Motor neuron (in vitro differentiated cells): ENCODE measurements around the gene BAG1. TPM values are rescaled to one million over a fixed set of nuclear protein-coding genes. Genes with fewer than 3 reads are reported as not detected.
A peak's percentile ranks its signal among the peaks of the same experiment; 100 is the strongest.

Source experiments
- ATAC-seq, 8 experiments: fragments of 200-7000 bp; cut with Tn5 transposase; replicated peaks in 6 of 8; 2 replicates each; pipeline ENCODE4 v1.8.0; 2021; ENCODE audit warnings: mild to moderate bottlenecking in 8 of 8, moderate library complexity in 8 of 8
- H3K27ac ChIP-seq, 2 donors: fragments of 250-450 bp; sonication (Bioruptor Pico); 2 replicates each; pipeline ENCODE4 v1.9.0; 2021; ENCODE audit warnings: antibody characterized with exemption in 2 of 2, mild to moderate bottlenecking in 2 of 2, moderate library complexity in 1 of 2
- H3K4me1 ChIP-seq, 2 donors: fragments of 250-450 bp; sonication (Bioruptor Pico); replicated peaks in 1 of 2; 2 replicates each; pipeline ENCODE4 v1.6.1; 2021; ENCODE audit warnings: antibody characterized with exemption in 2 of 2, mild to moderate bottlenecking in 2 of 2, moderate library complexity in 1 of 2
- H3K4me3 ChIP-seq, 5 donors: fragments of 250-450 bp; sonication (Bioruptor Pico); 2 replicates each; pipeline ENCODE4 v1.9.0; 2021; ENCODE audit warnings: antibody characterized with exemption in 5 of 5, mild to moderate bottlenecking in 5 of 5, moderate library complexity in 4 of 5
- whole genome bisulfite sequencing, 10 experiments: fragments of 450-650 bp; shearing (Covaris generic); methylation state at CpG; one replicate each; pipeline ENCODE4 v1.0.0; 2022; 5-methylcytosine and 5-hydroxymethylcytosine counted together
- in situ Hi-C, 9 experiments: fragments of 400-800 bp; cut with MboI; loops; one replicate each; pipeline ENCODE4 v1.15.0; 2021; ENCODE audit warnings: low sequenced_read_pairs in 9 of 9, low pct_unique_long_range_greater_than_20kb in 2 of 9; ENCODE audit not compliant: unreplicated experiment in 9 of 9
- total RNA-seq, 8 experiments: library from RNA; unstranded; fragments of 300-600 nt; gene quantifications; 2 replicates each; pipeline versions ENCODE4 v1.2.3 to v1.2.4, GENCODE V29; 2022

BAG1 gene
- total RNA-seq, result 100 to 1,000 TPM in 2 of 8 experiments, 10 to 100 TPM in 6; 26.7 to 139 (median 52.3) TPM

DNA sequence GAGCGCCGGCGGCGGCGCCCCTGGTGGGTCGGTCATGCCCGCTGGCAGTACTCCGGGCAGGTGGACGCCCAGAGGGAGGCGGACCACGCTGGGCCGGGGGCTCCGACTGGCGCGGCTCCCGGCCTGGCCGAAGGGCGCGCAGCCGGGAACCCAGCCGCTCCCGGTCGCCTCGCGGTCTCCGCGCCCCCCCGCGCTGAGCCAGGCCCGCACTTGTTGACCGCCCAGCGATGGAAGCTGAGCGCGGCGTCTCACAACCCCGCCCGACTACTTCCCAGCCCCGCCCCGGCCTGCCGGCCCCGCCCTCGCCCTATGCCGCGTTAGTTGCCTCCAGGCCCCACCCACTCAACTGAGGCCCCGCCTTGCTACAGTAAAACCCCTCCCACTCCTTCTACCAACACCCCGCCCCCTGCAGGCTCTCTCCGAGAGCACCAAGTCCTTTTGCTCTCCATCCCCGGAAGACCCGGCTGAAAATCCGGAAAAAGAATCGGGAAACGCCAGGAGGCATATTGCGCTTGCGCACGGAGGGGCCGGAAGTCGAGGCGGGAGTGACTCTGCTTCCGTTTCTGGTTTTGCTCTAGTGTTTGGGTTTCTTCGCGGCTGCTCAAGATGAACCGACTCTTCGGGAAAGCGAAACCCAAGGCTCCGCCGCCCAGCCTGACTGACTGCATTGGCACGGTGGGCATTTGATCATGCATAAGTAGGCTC, at the start of gene BAG1, which contains the start of gene CHMP5:
Gene BAG1, minus strand, starts transcription at position 236 of the 705 bp plus-strand sequence.
Gene CHMP5, plus strand, starts transcription at position 577 of the 705 bp plus-strand sequence. Its CDS starts 30 bp downstream, at position 607.
- Histone ChIP-seq H3K4me1 (peaks cover 6 to 11% of the 10 kb centered on the region in 2 donors), H3K4me3 (peak within 1 kb of the TSS; percentile 52 to 97 (median 64)), H3K27ac (peak within 1 kb of the TSS; percentile 32 to 72)
- in situ Hi-C loops, result no loop called here
- WGBS, 10 experiments, result 0% methylated on average over 5 of the region's 67 CpGs; no CpG with 5 or more reads in 9 of the 10 experiments
- peak; percentile 82 to 94 (median 91) for ATAC-seq

DNA sequence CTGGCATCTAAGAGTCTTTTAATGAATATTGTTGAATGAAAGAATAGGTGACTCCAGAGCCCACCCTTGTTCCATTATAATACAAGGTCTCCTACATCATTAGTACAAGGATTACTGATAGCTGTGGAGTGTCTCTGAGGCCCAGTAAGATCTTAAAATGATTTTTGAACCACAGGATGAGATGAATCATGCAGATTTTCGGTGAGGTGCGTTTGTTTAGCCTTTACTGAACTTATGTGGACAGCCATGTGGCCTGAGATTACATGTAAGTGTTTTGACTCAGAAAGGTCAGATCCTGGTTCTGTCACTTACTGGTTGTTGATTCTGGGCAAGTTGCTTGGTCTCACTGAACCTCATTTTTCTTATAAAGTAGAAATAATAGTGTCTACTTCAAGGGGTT, 47.4 kb upstream of the BAG1 start:
- H3K27ac ChIP-seq, result no peak overlapping the region
- no peak for ATAC-seq
- 80 to 100% (median 100%) methylated on average over 1 to 2 of the region's 2 CpGs; no CpG with 5 or more reads in 5 of the 10 experiments for WGBS, 10 experiments

DNA sequence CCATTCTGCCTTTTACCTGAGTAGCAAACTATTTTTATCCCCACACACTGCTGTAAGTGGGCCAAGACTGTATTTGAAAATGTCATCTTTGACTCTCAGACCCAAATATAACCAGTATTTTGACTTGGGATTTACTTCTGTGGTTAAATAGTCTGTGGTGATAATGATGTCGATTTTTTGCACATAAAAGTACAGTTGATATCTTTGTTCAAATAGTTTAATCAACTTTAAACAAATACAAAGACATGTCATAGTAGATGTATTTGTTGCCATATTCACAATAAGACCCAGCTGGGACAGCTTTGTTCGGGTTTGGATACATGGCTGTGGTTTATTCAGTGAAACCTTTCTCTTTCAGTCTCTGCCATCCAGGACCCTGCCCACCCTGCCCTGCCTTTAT, 46.2 kb upstream of the BAG1 start:
- in situ Hi-C loops, result no loop called here
- Histone ChIP-seq H3K4me3 (no peak overlapping the region), H3K27ac (no peak overlapping the region), H3K4me1 (no peaks in the 10 kb centered on the region)
- ATAC-seq, result no peak
- 67 to 100% (median 89%) methylated on average over 1 to 2 of the region's 2 CpGs; no CpG with 5 or more reads in 1 of the 10 experiments for WGBS, 10 experiments

More for the DNA sequence above, 47.4 kb upstream of the BAG1 start:
- in situ Hi-C loops, result no loop called here
- H3K4me1 ChIP-seq, result no peaks in the 10 kb centered on the region
- no peak overlapping the region for H3K4me3 ChIP-seq

DNA sequence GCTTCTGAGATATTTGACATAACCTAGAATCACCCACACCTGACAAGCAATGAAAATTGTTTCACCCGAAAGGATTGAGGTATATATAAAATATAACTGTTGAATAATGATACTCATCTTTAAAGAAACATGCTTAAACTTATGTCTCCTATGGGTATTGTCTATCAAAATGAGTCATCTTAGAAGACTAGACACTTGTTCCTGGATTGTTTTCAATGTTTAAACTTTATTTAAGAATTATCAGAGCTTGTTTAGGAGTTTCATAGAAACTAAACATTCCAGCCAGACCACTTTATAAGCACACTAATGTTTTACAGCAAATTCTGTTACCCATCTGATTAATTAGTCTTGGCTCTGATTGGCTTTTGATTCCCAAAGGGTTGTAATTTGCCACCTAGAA, 45.4 kb upstream of the BAG1 start:
- Histone ChIP-seq H3K4me3 (no peak overlapping the region), H3K4me1 (no peaks in the 10 kb centered on the region), H3K27ac (no peak overlapping the region)
- 80 to 100% (median 97%) methylated on average over 1 of the region's 1 CpG; no CpG with 5 or more reads in 6 of the 10 experiments for WGBS, 10 experiments
- ATAC-seq, result no peak
- in situ Hi-C loops, result no loop called here

DNA sequence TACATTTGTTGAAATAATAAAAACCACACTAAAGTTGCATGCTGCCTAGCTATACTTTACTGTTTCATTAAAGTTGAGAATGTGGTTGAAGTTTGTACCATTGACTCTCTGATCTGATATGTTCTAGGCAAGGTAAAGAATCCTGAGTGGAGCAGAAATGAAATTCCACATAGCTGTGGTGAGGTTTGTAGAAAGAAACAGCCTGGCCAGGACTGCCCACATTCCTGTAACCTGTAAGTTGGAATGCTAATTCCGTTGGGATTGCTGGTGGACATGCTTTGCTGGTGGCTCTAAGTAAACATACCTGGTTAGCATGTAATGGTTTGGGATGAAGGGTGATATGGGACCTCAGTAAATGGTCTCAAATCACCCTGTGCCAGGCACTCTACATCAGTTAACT, 42.6 kb upstream of the BAG1 start:
- no peak overlapping the region for H3K27ac ChIP-seq
- WGBS, 10 experiments, result 50 to 100% (median 100%) methylated on average over 1 of the region's 1 CpG; no CpG with 5 or more reads in 7 of the 10 experiments
- in situ Hi-C loops, result no loop called here
- H3K4me1 ChIP-seq, result no peaks in the 10 kb centered on the region
- no peak for ATAC-seq
- H3K4me3 ChIP-seq, result no peak overlapping the region

DNA sequence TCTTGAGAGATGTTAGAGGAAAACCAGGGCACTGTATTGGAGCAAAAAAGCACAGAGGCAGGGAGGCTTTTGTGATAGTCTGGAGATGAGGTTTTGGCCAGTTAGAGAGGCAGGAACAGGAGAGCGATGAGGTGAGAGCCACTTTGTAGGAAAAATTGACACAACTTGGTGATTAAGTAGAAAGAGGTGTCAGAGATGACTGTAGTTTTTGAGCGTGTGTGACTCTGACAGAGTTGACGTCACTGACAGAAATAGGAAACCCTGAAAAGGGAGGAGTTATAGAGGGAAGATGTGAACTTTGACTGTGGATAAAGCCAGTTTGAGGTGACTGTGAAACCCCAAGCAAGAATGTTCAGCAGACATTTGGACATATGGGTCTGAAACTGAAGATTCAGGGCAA, 41.5 kb upstream of the BAG1 start:
- no peak for ATAC-seq
- no peaks in the 10 kb centered on the region for H3K4me1 ChIP-seq
- H3K4me3 ChIP-seq, result no peak overlapping the region
- in situ Hi-C loops, result no loop called here
- no peak overlapping the region for H3K27ac ChIP-seq
- 92 to 100% (median 100%) methylated on average over 1 to 3 of the region's 3 CpGs; no CpG with 5 or more reads in 2 of the 10 experiments for WGBS, 10 experiments

DNA sequence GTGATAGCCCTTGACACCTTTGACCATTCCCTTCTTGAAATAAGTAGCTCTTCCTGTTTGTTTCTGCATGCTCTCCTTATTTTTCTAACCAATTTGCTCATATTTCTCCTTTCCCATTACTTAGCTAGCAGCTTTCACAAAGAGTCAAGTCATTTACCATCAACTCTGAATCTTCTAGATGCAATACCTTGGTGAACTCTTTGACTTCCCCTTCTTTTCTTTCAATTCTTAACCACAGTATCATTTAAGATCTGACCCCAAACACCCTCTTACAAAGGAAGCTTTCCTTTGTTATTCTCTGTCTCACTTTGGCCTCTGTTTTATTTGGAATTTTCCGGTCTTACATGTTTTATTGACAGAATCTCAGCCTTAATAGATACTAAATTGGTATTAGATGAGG, 39.9 kb upstream of the BAG1 start:
- in situ Hi-C loops, result no loop called here
- 100% methylated on average over 1 of the region's 1 CpG; no CpG with 5 or more reads in 2 of the 10 experiments for WGBS, 10 experiments
- ATAC-seq, result no peak
- Histone ChIP-seq H3K27ac (no peak overlapping the region), H3K4me1 (no peaks in the 10 kb centered on the region), H3K4me3 (no peak overlapping the region)

DNA sequence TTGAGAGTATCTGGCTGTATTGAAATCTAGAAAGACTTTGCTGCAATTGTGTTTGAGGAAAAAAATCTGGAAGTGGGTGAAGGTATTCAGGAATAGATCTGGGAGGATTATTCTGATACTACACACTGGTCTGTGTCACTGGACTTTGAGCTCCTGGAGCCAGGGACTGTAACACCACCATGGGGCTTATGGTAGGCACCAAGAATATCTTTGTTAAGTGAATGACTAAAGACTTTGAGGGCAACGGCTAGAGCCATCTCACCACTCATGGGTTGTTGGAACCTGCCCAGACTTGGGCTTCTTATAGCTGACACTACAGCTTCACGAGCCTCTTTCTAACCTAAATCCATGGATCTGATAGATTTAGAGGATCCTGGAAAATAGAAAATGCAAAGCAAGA, 36.0 kb upstream of the BAG1 start:
- Histone ChIP-seq H3K4me1 (peaks cover 19 to 21% of the 10 kb centered on the region in 2 donors), H3K4me3 (no peak overlapping the region), H3K27ac (no peak overlapping the region)
- 80 to 100% (median 100%) methylated on average over 1 to 2 of the region's 2 CpGs; no CpG with 5 or more reads in 5 of the 10 experiments for WGBS, 10 experiments
- no peak for ATAC-seq
- in situ Hi-C loops, result no loop called here

DNA sequence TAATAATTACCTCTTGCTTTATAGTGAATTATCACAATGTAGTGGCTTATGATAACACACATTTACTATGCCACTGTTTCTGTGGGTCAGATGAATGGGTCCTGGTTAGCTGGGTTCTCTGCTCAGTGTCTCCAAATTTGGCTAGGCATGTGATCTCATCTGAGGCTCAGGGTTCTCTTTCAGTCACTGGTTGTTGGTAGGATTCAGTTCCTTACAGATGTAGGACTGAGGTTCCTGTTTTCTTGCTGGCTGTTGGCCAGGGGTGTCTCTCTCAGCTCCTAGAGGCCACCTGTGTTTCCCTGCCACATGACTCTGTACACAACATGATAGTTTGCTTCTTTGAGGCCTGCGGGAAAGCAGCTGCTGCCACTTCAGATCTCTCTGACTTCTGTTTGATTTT, 32.9 kb upstream of the BAG1 start:
- 80 to 100% (median 83%) methylated on average over 1 of the region's 1 CpG; no CpG with 5 or more reads in 7 of the 10 experiments for WGBS, 10 experiments
- Histone ChIP-seq H3K4me3 (no peak overlapping the region), H3K4me1 (peaks cover 19 to 21% of the 10 kb centered on the region in 2 donors), H3K27ac (no peak overlapping the region)
- in situ Hi-C loops, result no loop called here
- ATAC-seq, result peak in 5 of 8 experiments; percentile 16 to 56 (median 37)

DNA sequence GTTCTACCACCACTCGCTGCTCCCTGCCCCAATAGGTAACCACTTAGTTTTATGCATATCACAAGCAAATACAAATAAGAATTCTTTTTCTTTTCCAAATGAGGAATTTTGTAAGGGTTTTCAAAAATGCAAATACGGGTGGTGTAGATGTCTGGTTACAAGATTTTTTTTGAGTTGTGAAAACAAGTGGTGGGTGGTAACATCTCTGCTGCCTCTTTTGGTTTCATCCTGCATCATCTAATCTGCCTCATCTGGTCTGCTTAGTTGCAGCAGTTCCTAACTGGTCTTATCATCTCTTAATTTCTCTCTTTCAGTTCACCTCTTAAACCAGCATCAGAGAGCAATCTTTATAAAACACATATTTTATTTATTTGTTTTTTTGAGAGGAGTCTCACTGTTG, 31.1 kb upstream of the BAG1 start:
- H3K4me1 ChIP-seq, result peaks cover 31 to 32% of the 10 kb centered on the region in 2 donors
- in situ Hi-C loops, result no loop called here
- H3K27ac ChIP-seq, result no peak overlapping the region
- WGBS, 10 experiments, result 50 to 100% (median 76%) methylated on average over 1 to 2 of the region's 2 CpGs; no CpG with 5 or more reads in 1 of the 10 experiments
- ATAC-seq, result no peak
- H3K4me3 ChIP-seq, result no peak overlapping the region

DNA sequence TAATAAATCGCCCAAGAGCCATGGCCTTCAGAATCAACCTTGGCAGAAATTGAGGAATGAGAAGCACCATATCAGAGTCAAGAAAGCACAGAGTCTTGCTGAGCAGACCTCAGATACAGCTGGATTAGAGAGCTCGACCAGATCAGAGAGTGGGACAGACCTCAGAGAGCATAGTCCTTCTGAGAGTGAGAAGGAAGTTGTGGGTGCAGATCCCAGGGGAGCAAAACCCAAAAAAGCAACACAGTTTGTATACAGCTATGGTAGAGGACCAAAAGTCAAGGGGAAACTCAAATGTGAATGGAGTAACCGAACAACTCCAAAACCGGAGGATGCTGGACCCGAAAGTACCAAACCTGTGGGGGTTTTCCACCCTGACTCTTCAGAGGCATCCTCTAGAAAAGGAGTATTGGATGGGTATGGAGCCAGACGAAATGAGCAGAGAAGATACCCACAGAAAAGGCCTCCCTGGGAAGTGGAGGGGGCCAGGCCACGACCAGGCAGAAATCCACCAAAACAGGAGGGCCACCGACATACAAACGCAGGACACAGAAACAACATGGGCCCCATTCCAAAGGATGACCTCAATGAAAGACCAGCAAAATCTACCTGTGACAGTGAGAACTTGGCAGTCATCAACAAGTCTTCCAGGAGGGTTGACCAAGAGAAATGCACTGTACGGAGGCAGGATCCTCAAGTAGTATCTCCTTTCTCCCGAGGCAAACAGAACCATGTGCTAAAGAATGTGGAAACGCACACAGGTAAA, 30.3 kb upstream of the BAG1 start:
- WGBS, 10 experiments, result 73 to 100% (median 93%) methylated on average over 1 to 8 of the region's 12 CpGs
- in situ Hi-C loops, result no loop called here
- no peak overlapping the region for H3K4me3 ChIP-seq
- no peak for ATAC-seq
- H3K27ac ChIP-seq, result no peak overlapping the region
- peaks cover 31 to 32% of the 10 kb centered on the region in 2 donors for H3K4me1 ChIP-seq

DNA sequence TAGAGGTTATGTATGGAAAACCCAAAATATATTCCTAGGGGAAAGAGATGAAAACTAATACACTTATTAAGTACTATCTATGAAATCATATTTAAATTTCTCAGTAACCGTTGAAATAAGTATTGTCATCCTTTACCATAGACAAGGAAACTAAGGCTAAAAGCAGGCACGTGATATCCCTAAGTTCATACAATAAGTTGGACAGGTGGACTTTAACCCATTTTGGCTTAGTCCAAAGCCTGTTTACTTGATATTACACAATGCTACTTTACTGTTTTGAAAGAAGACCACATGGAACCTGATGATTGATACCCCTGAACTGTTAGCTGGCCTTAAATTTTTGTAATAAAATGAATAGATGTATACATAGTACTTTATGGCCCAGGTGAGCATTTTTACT, 29.3 kb upstream of the BAG1 start:
- in situ Hi-C loops, result no loop called here
- no peak overlapping the region for H3K4me3 ChIP-seq
- peaks cover 32 to 36% of the 10 kb centered on the region in 2 donors for H3K4me1 ChIP-seq
- no peak overlapping the region for H3K27ac ChIP-seq
- ATAC-seq, result no peak
- 82 to 94% (median 88%) methylated on average over 2 of the region's 2 CpGs; no CpG with 5 or more reads in 3 of the 10 experiments for WGBS, 10 experiments

DNA sequence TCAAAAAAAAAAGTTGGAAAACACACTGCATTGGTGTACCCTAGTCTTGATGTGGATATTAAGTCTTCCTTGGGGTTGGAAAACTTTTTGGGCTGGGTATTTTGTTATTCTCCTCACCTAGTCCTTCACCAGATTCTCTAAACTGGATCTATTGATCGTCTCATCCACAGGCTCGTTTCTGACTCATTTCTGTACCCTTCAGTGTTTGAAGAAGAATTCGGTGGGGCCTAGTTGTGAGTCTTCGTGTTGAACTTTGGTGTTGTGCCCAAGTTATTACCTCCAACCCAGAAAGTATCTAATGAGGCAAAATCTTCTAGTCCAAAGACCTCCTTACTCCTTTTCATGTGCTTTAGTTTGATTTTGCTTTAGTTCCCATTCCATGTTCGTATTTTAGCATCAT, 27.4 kb upstream of the BAG1 start:
- no peak for ATAC-seq
- no peak overlapping the region for H3K27ac ChIP-seq
- peak overlapping the region in 1 of 5 donors; percentile 80 for H3K4me3 ChIP-seq
- 84 to 100% (median 93%) methylated on average over 2 to 5 of the region's 5 CpGs; no CpG with 5 or more reads in 3 of the 10 experiments for WGBS, 10 experiments
- H3K4me1 ChIP-seq, result peaks cover 19 to 22% of the 10 kb centered on the region in 2 donors
- in situ Hi-C loops, result no loop called here
